ENCODE measurements around the gene TRPM4. TPM values are rescaled to one million over a fixed set of nuclear protein-coding genes. Genes with fewer than 3 reads are reported as not detected.
"Not testable (repeated sequence)": the region's sequence is repeated elsewhere in the genome, so short reads cannot be mapped to it uniquely, and the experiment has no call there.

Gene TRPM4
- polyA plus RNA-seq, 1 donor, result 17.5 TPM

GRCh38 chr19:49165865-49166301 lies 8.3 kb downstream of the TRPM4 start:
- no peak overlapping the region for H3K4me3 ChIP-seq (ENCODE audit: low read length)
- no peak for DNase-seq
- H3K27ac ChIP-seq (ENCODE audit: low read length), result no peak overlapping the region
- peaks cover 40% of the 10 kb centered on the region for H3K27me3 ChIP-seq (ENCODE audit: control insufficient read depth, insufficient read depth, low read length)
- peaks cover 5% of the 10 kb centered on the region for H3K4me1 ChIP-seq (ENCODE audit: control insufficient read depth, insufficient read depth, low read length)
- WGBS (ENCODE audit: insufficient coverage, low lambda C conversion rate), result no CpG with 5 or more reads among the region's 30 CpGs
- H3K9me3 ChIP-seq (ENCODE audit: control insufficient read depth, low read depth, low read length), result peaks cover 7% of the 10 kb centered on the region
- H3K36me3 ChIP-seq (ENCODE audit: control insufficient read depth, insufficient read depth, low read length), result no peaks in the 10 kb centered on the region

GRCh38 chr19:49167857-49168409 lies 10.3 kb downstream of the TRPM4 start:
- WGBS (ENCODE audit: insufficient coverage, low lambda C conversion rate), result no CpG with 5 or more reads among the region's 25 CpGs
- peaks cover 7% of the 10 kb centered on the region for H3K9me3 ChIP-seq (ENCODE audit: control insufficient read depth, low read depth, low read length)
- no peak for DNase-seq
- peaks cover 5% of the 10 kb centered on the region for H3K4me1 ChIP-seq (ENCODE audit: control insufficient read depth, insufficient read depth, low read length)
- no peak overlapping the region for H3K4me3 ChIP-seq (ENCODE audit: low read length)
- H3K27me3 ChIP-seq (ENCODE audit: control insufficient read depth, insufficient read depth, low read length), result peaks cover 45% of the 10 kb centered on the region
- H3K36me3 ChIP-seq (ENCODE audit: control insufficient read depth, insufficient read depth, low read length), result no peaks in the 10 kb centered on the region
- H3K27ac ChIP-seq (ENCODE audit: low read length), result no peak overlapping the region

GRCh38 chr19:49168421-49168820 lies 10.8 kb downstream of the TRPM4 start:
- H3K36me3 ChIP-seq (ENCODE audit: control insufficient read depth, insufficient read depth, low read length), result peaks cover 2% of the 10 kb centered on the region
- peaks cover 7% of the 10 kb centered on the region for H3K9me3 ChIP-seq (ENCODE audit: control insufficient read depth, low read depth, low read length)
- no peak overlapping the region for H3K4me3 ChIP-seq (ENCODE audit: low read length)
- H3K27me3 ChIP-seq (ENCODE audit: control insufficient read depth, insufficient read depth, low read length), result peaks cover 48% of the 10 kb centered on the region
- WGBS (ENCODE audit: insufficient coverage, low lambda C conversion rate), result no CpG with 5 or more reads among the region's 23 CpGs
- H3K27ac ChIP-seq (ENCODE audit: low read length), result no peak overlapping the region
- H3K4me1 ChIP-seq (ENCODE audit: control insufficient read depth, insufficient read depth, low read length), result peaks cover 5% of the 10 kb centered on the region
- DNase-seq, result no peak

GRCh38 chr19:49173198-49173597 lies 15.6 kb downstream of the TRPM4 start:
- whole genome bisulfite sequencing (ENCODE audit: insufficient coverage, low lambda C conversion rate), result 90% methylated on average over 1 of the region's 2 CpGs
- Histone ChIP-seq H3K9me3 (ENCODE audit: control insufficient read depth, low read depth, low read length) (no peaks in the 10 kb centered on the region), H3K27me3 (ENCODE audit: control insufficient read depth, insufficient read depth, low read length) (peaks cover 28% of the 10 kb centered on the region), H3K27ac (ENCODE audit: low read length) (no peak overlapping the region), H3K36me3 (ENCODE audit: control insufficient read depth, insufficient read depth, low read length) (peaks cover 3% of the 10 kb centered on the region), H3K4me3 (ENCODE audit: low read length) (no peak overlapping the region), H3K4me1 (ENCODE audit: control insufficient read depth, insufficient read depth, low read length) (no peaks in the 10 kb centered on the region)
- no peak for DNase-seq

GRCh38 chr19:49180659-49181058 lies 23.1 kb downstream of the TRPM4 start:
- Histone ChIP-seq H3K9me3 (ENCODE audit: control insufficient read depth, low read depth, low read length) (peaks cover 26% of the 10 kb centered on the region), H3K27ac (ENCODE audit: low read length) (no peak overlapping the region), H3K27me3 (ENCODE audit: control insufficient read depth, insufficient read depth, low read length) (peaks cover 22% of the 10 kb centered on the region), H3K4me1 (ENCODE audit: control insufficient read depth, insufficient read depth, low read length) (no peaks in the 10 kb centered on the region), H3K4me3 (ENCODE audit: low read length) (no peak overlapping the region), H3K36me3 (ENCODE audit: control insufficient read depth, insufficient read depth, low read length) (peaks cover 2% of the 10 kb centered on the region)
- DNase-seq, result no peak
- WGBS (ENCODE audit: insufficient coverage, low lambda C conversion rate), result 100% methylated on average over 4 of the region's 4 CpGs

- not testable (repeated sequence) for H3K4me3 ChIP-seq (ENCODE audit: low read length); H3K27ac ChIP-seq (ENCODE audit: low read length); H3K4me1 ChIP-seq (ENCODE audit: control insufficient read depth, insufficient read depth, low read length); DNase-seq; H3K36me3 ChIP-seq (ENCODE audit: control insufficient read depth, insufficient read depth, low read length)
- Histone ChIP-seq H3K9me3 (ENCODE audit: control insufficient read depth, low read depth, low read length) (peaks cover 26% of the 10 kb centered on the region), H3K27me3 (ENCODE audit: control insufficient read depth, insufficient read depth, low read length) (peaks cover 17% of the 10 kb centered on the region)
- 89% methylated on average over 1 of the region's 20 CpGs for WGBS (ENCODE audit: insufficient coverage, low lambda C conversion rate)
These were observed 24.6 kb downstream of the TRPM4 start for GRCh38 chr19:49182010-49182847.

- H3K27ac ChIP-seq (ENCODE audit: low read length), result no peak overlapping the region
- peaks cover 2% of the 10 kb centered on the region for H3K36me3 ChIP-seq (ENCODE audit: control insufficient read depth, insufficient read depth, low read length)
- no peaks in the 10 kb centered on the region for H3K4me1 ChIP-seq (ENCODE audit: control insufficient read depth, insufficient read depth, low read length)
- no peak overlapping the region for H3K4me3 ChIP-seq (ENCODE audit: low read length)
- WGBS (ENCODE audit: insufficient coverage, low lambda C conversion rate), result no CpG with 5 or more reads among the region's 26 CpGs
- peaks cover 20% of the 10 kb centered on the region for H3K27me3 ChIP-seq (ENCODE audit: control insufficient read depth, insufficient read depth, low read length)
- peaks cover 26% of the 10 kb centered on the region for H3K9me3 ChIP-seq (ENCODE audit: control insufficient read depth, low read depth, low read length)
- DNase-seq, result no peak
These were observed 25.3 kb downstream of the TRPM4 start for GRCh38 chr19:49182848-49183375.

- DNase-seq, result no peak
- H3K9me3 ChIP-seq (ENCODE audit: control insufficient read depth, low read depth, low read length), result peaks cover 26% of the 10 kb centered on the region
- H3K27ac ChIP-seq (ENCODE audit: low read length), result no peak overlapping the region
- no CpG with 5 or more reads among the region's 5 CpGs for WGBS (ENCODE audit: insufficient coverage, low lambda C conversion rate)
- peaks cover 4% of the 10 kb centered on the region for H3K36me3 ChIP-seq (ENCODE audit: control insufficient read depth, insufficient read depth, low read length)
- H3K4me3 ChIP-seq (ENCODE audit: low read length), result no peak overlapping the region
- peaks cover 32% of the 10 kb centered on the region for H3K27me3 ChIP-seq (ENCODE audit: control insufficient read depth, insufficient read depth, low read length)
- no peaks in the 10 kb centered on the region for H3K4me1 ChIP-seq (ENCODE audit: control insufficient read depth, insufficient read depth, low read length)
These were observed 28.5 kb downstream of the TRPM4 start for GRCh38 chr19:49186108-49186507.

GRCh38 chr19:49188626-49189200 lies 31.1 kb downstream of the TRPM4 start:
- no peak for DNase-seq
- Histone ChIP-seq H3K9me3 (ENCODE audit: control insufficient read depth, low read depth, low read length) (peaks cover 8% of the 10 kb centered on the region), H3K36me3 (ENCODE audit: control insufficient read depth, insufficient read depth, low read length) (peaks cover 4% of the 10 kb centered on the region), H3K4me3 (ENCODE audit: low read length) (no peak overlapping the region), H3K4me1 (ENCODE audit: control insufficient read depth, insufficient read depth, low read length) (no peaks in the 10 kb centered on the region), H3K27me3 (ENCODE audit: control insufficient read depth, insufficient read depth, low read length) (peaks cover 27% of the 10 kb centered on the region), H3K27ac (ENCODE audit: low read length) (no peak overlapping the region)
- no CpG with 5 or more reads among the region's 21 CpGs for WGBS (ENCODE audit: insufficient coverage, low lambda C conversion rate)

- Histone ChIP-seq H3K27me3 (ENCODE audit: control insufficient read depth, insufficient read depth, low read length) (peaks cover 27% of the 10 kb centered on the region), H3K9me3 (ENCODE audit: control insufficient read depth, low read depth, low read length) (peaks cover 10% of the 10 kb centered on the region), H3K4me3 (ENCODE audit: low read length) (no peak overlapping the region), H3K27ac (ENCODE audit: low read length) (no peak overlapping the region), H3K4me1 (ENCODE audit: control insufficient read depth, insufficient read depth, low read length) (no peaks in the 10 kb centered on the region), H3K36me3 (ENCODE audit: control insufficient read depth, insufficient read depth, low read length) (peaks cover 4% of the 10 kb centered on the region)
- no CpG with 5 or more reads among the region's 5 CpGs for WGBS (ENCODE audit: insufficient coverage, low lambda C conversion rate)
- DNase-seq, result no peak
These were observed 31.7 kb downstream of the TRPM4 start for GRCh38 chr19:49189259-49189658.

Data from large intestine (tissue), 3 donors.